Aorta (tissue), 5 donors: ENCODE data around the gene ODC1. TPM values are rescaled to one million over a fixed set of nuclear protein-coding genes. Genes with fewer than 3 reads are reported as not detected.
A peak's percentile ranks its signal among the peaks of the same experiment; 100 is the strongest.

Source experiments
- ATAC-seq: fragments of 200-7000 bp; cut with Tn5 transposase; one replicate; pipeline ENCODE4 v1.9.1; 2022; ENCODE audit warnings: moderate library complexity; ENCODE audit not compliant: low FRiP score
- DNase-seq, 2 donors: peaks; one replicate each; pipeline ENCODE4 v3.0.0-alpha.2; 2020
- H3K27ac ChIP-seq, 2 donors: one replicate each; pipeline ENCODE4 v1.5.1; 2013; ENCODE audit warnings: low read length in 2 of 2, mild to moderate bottlenecking in 2 of 2, moderate library complexity in 2 of 2, control low read depth in 1 of 2, inconsistent platforms in 1 of 2, low read depth in 1 of 2
- H3K27me3 ChIP-seq, 2 donors: one replicate each; pipeline ENCODE4 v1.6.1; 2013; ENCODE audit warnings: control low read depth in 1 of 2, low read length in 1 of 2, mild to moderate bottlenecking in 1 of 2, moderate library complexity in 1 of 2; ENCODE audit not compliant: insufficient read depth in 2 of 2, control insufficient read depth in 1 of 2
- H3K36me3 ChIP-seq, 2 donors: one replicate each; pipeline ENCODE4 v1.6.1; 2013; ENCODE audit warnings: control low read depth in 1 of 2, low read length in 1 of 2, mild to moderate bottlenecking in 1 of 2; ENCODE audit not compliant: insufficient read depth in 2 of 2, control insufficient read depth in 1 of 2
- H3K4me1 ChIP-seq, 2 donors: one replicate each; pipeline ENCODE4 v1.6.1; 2013; ENCODE audit warnings: low read length in 2 of 2, control low read depth in 1 of 2, mild to moderate bottlenecking in 1 of 2, moderate library complexity in 1 of 2; ENCODE audit not compliant: insufficient read depth in 2 of 2, control insufficient read depth in 1 of 2
- H3K4me3 ChIP-seq, 2 donors: one replicate each; pipeline ENCODE4 v1.5.1; 2013; ENCODE audit warnings: low read length in 2 of 2, control low read depth in 1 of 2, mild to moderate bottlenecking in 1 of 2
- H3K9me3 ChIP-seq: one replicate; pipeline ENCODE4 v1.6.1; 2013; ENCODE audit warnings: mild to moderate bottlenecking, low read length; ENCODE audit not compliant: control insufficient read depth
- WGBS, 2 donors: extraction: QIAGEN DNeasy Blood & Tissue Kit; methylation state at CpG; one replicate each; pipeline ENCODE4 v1.1.7; 2013; 5-methylcytosine and 5-hydroxymethylcytosine counted together
- intact Hi-C, 2 donors: fragments of 100-400 bp; cut with DNase I; formaldehyde crosslinking; loops; one replicate each; pipeline versions ENCODE4 v1.14.2 to v1.15.0; 2022
- polyA plus RNA-seq, 2 donors: library from polyadenylated mRNA; stranded (reverse); fragments of 200-250 nt; gene quantifications; one replicate each; pipeline ENCODE4 v1.2.3, GENCODE V29; 2013
- total RNA-seq, 2 donors: library from RNA; stranded (reverse); fragmentation: NEBNext Ultra II Directional; extraction: Animal tissue kit (Norgen Biotek cat#: 25700); gene quantifications; one replicate each; pipeline ENCODE4 v1.2.1, GENCODE V29; 2021
- donor health status: healthy with polysubstance abuse.
- donor health status: Bipolar disorder and iron deficiency.
- donor health status: DM: no; HTN: no; CAD: no.
- donor health status: DM: no; HTN: no; CAD: no.
- donor health status: DM: yes; HTN: yes; CAD: no.

ODC1 gene
- total and polyA plus RNA-seq, 4 donors = 21.3 to 46.1 (median 38.7) TPM

DNA sequence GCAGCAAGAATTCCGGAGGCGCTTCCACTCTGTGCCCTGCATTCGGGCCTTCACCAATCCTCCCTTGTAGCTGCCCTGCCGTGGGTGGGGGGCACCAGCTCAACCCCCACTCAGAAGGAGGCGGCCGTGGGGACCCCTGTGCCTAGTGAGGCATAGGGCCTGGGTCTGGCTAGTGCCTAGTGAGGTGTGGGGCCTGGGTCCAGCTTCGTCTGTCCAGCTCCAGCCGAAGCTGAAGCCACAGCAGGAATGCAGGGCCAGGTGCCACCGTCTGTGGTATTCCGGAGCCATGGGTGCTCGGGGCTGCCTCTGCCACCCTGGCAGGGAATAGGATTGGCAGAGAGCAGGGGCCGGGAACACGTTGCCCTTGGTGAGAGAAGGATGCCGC is 12.3 kb downstream of the ODC1 start:
- DNase-seq = no peak
- Histone ChIP-seq H3K36me3 (no peaks in the 10 kb centered on the region), H3K4me3 (no peak overlapping the region), H3K9me3 (no peaks in the 10 kb centered on the region), H3K4me1 (no peaks in the 10 kb centered on the region), H3K27me3 (no peaks in the 10 kb centered on the region), H3K27ac (no peak overlapping the region)
- 85 to 89% methylated on average over 14 of the region's 14 CpGs for WGBS, 2 donors
- intact Hi-C loops = loop anchor here (2.0 to 5.0 kb wide), 2 partner anchors 311 to 364 kb away; no protein-coding TSS in a partner anchor
- no peak for ATAC-seq

DNA sequence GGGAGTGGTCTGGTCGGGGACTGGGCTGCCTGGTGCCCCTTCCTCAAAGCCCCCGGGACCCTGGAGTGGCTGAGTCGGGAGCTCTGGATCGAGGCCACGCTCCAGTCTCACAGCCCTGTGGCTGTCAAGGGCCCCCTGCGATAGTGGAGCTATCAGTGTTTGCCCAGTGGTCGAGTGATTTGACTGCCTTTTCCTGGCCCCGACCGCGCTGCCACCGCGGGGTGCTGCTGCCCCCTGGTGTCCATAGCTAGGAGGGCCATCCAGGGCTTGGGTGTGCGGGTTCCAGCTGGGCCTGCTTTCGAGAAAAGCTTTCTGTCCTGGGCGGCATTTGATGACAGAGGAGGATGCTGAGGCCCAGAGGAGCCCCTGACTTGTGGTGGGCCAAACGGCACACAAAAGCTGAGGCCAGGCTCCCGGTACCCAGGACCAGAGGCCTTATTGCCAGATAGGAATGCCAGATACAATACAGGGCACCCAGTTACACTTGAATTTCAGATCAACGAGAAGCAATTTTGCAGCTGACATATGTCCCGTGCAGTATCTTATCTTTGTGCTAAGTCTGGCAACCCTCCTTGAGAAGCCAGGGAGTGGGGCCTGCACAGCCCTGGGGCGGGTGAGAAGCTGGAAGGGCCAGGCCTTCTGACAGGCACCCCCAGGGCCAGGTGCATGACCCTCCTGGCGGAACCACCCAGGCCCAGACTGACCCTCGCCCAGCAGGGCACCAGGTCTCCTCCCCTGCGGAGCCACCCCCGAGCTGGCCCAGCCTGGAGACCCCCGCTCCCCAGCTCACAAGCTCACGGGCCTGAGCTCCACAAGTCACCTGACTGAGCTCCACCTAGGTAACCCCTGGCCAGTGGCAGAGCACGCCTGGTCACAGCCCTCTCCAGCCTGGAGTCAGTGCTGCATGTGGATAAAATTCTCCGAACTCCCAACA is 13.0 kb downstream of the ODC1 start:
- Histone ChIP-seq H3K27me3 (no peaks in the 10 kb centered on the region), H3K4me3 (no peak overlapping the region), H3K9me3 (no peaks in the 10 kb centered on the region), H3K4me1 (no peaks in the 10 kb centered on the region), H3K36me3 (no peaks in the 10 kb centered on the region), H3K27ac (no peak overlapping the region)
- ATAC-seq (peak; percentile 84), DNase-seq (peak; percentile 81 to 92)
- 37 to 39% methylated on average over 28 of the region's 28 CpGs for WGBS, 2 donors
- intact Hi-C loops = loop anchor here (2.0 to 5.0 kb wide), 2 partner anchors 310 to 363 kb away; no protein-coding TSS in a partner anchor

DNA sequence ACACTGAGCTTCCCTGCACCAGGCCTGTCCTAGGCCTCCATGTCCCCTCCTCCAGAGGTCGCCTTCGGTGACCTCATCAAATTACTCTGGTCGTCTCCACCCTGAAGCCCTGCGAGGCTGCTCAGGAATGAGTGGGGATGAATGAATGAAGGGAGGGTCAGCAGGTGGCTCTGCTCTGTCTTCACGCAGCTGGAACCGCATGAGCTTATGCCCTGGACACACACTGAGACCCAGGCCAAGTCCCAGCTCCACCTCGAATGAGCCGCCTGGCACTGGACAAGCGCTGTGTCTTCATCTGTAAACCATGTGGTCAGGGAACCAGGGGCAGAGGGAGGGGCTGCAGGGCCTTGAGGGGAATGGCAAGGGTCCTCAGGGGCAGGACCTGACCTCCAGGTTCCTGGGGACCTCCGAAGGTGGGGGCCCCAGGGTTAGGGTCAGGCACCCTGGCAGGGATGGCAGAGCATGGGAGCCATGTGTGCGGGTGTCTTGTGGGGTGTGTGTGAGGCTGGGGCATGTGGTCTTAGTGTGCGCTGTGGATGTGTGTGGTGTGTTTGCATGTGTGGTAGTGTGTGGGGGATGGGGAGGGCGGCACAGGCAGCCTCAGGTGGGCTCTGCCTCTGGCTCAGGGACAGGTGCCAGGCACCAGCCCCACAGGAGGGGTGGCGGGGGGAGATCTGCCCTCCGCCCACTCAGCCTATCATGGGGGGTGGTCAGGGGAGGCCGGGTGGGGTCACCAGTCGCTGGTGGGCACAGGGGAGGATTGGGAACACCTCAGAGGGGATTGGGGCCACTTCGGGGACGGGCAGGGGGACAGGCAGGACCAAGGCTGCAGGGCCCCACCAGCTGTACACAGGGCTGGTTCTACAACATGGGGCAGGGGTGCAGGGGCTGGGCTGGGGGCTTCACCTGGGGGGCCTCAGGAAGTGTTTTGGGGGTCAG is 13.9 kb downstream of the ODC1 start:
- H3K9me3 ChIP-seq = no peaks in the 10 kb centered on the region
- DNase-seq (no peak), ATAC-seq (no peak)
- WGBS, 2 donors = 78 to 79% methylated on average over 18 to 19 of the region's 19 CpGs
- no peaks in the 10 kb centered on the region for H3K36me3 ChIP-seq
- no peak overlapping the region for H3K4me3 ChIP-seq
- H3K4me1 ChIP-seq = no peaks in the 10 kb centered on the region
- H3K27ac ChIP-seq = no peak overlapping the region
- intact Hi-C loops = loop anchor here (2.0 to 5.0 kb wide), 2 partner anchors 309 to 362 kb away; no protein-coding TSS in a partner anchor
- no peaks in the 10 kb centered on the region for H3K27me3 ChIP-seq

DNA sequence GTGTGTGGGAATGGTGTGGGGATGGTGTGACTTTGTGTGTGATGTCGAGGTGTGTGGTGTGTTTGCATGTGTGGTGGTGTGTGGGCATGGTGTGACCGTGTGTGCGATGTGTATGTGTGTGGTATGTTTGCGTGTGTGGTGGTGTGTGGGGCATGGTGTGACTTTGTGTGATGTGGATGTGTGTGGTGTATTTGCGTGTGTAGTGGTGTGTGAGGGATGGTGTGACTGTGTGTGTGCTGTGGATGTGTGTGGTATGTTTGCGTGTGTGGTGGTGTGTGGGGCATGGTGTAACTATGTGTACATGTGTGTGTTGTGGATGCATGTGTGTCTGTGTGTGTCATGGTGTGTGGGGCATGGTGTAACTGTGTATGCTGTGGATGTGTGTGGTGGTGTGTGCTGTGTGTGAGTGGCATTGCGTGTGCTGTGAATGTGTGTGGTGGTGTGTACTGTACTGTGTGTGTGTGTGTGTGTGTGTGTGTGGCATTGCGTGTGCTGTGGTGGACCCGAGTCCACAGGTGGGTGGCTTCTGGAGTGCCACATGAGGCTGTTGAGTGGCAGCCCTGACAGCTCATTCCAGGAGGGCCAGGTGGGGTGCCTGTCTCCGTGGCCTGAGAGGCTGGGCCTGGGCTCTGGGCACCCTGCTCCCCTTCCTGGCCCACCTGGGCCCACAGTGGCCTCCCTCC is 14.7 kb downstream of the ODC1 start:
- Histone ChIP-seq H3K27me3 (no peaks in the 10 kb centered on the region), H3K4me1 (no peaks in the 10 kb centered on the region), H3K36me3 (no peaks in the 10 kb centered on the region), H3K27ac (no peak overlapping the region), H3K9me3 (no peaks in the 10 kb centered on the region), H3K4me3 (no peak overlapping the region)
- DNase-seq (no peak), ATAC-seq (no peak)
- intact Hi-C loops = loop anchor here in 1 of 2 donors (5.0 kb wide), 1 partner anchor 361 kb away; no protein-coding TSS in a partner anchor
- 91 to 92% methylated on average over 10 of the region's 10 CpGs for WGBS, 2 donors

DNA sequence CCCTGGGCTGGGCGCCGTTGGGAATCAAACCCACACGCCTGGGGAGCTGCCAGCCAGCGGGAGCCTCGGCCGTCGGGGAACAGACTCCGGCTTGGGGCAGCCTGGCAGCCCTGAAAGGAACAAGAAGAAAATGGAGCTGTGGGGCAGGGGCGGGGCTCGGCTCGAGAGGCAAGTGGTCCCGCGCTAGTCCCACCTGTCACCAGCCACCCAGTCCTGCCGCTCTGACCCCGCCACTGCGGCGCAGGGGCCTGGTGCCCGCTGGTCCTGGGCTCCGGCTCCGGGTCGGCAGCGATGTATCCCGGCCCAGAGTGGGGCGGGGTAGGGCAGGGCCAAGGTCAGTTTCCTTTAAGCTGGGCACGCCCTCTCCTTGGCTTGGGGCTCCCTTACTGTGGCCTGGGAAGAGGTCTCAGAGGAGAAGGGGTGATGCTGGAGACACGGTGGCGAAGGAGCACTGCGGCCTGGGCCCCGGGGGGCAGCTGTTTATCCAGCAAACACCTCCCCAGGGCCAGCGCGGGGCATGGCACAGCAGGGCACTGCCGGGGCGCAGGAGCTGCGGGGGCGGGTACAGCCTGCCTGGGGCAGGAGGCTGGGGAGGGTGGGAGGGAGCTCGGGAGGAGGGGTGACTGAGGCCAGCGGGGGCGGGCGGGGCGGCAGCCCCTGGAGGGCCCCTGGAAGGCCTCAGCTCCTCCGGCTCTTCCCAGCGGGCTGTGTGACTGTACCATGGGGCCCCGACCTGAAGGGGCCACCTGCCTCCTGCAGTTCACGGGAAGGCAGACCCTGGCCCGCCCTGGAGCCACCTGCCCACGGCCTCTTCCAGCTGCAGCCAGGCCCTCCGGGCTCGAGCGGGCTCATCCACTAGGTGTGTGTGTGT is 15.6 kb downstream of the ODC1 start:
- intact Hi-C loops = loop anchor here in 1 of 2 donors (5.0 kb wide), 1 partner anchor 360 kb away; no protein-coding TSS in a partner anchor
- Histone ChIP-seq H3K27ac (no peak overlapping the region), H3K27me3 (no peaks in the 10 kb centered on the region), H3K9me3 (no peaks in the 10 kb centered on the region), H3K4me3 (no peak overlapping the region), H3K36me3 (no peaks in the 10 kb centered on the region), H3K4me1 (no peaks in the 10 kb centered on the region)
- 37 to 42% methylated on average over 41 to 49 of the region's 49 CpGs for WGBS, 2 donors
- no peak for DNase-seq
- ATAC-seq = peak; percentile 47

DNA sequence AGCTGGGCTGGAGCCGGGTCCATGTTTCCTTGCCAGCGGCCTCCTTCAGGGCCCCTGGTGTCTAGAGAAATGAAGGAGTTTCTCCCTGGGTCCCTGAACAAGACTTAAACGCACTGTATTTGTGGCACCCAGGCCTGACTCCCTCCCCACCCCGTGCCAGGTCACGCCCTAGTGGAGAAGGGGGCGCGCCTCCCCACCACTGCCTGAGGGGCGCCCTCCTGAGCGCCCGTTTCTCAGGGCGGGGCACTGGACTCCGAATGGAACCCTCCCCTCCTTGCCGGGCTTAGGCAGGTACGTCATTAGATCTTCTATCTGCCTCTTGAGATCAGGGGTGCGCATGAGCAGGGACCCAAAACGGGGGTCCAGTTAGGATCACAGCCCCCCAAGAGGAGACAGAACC is 16.3 kb downstream of the ODC1 start:
- no peak for DNase-seq
- 87 to 91% methylated on average over 15 to 16 of the region's 16 CpGs for WGBS, 2 donors
- no peak for ATAC-seq
- no peaks in the 10 kb centered on the region for H3K36me3 ChIP-seq
- intact Hi-C loops = loop anchor here in 1 of 2 donors (5.0 kb wide), 1 partner anchor 359 kb away; no protein-coding TSS in a partner anchor
- no peaks in the 10 kb centered on the region for H3K9me3 ChIP-seq
- H3K27me3 ChIP-seq = no peaks in the 10 kb centered on the region
- no peak overlapping the region for H3K4me3 ChIP-seq
- no peak overlapping the region for H3K27ac ChIP-seq
- no peaks in the 10 kb centered on the region for H3K4me1 ChIP-seq

DNA sequence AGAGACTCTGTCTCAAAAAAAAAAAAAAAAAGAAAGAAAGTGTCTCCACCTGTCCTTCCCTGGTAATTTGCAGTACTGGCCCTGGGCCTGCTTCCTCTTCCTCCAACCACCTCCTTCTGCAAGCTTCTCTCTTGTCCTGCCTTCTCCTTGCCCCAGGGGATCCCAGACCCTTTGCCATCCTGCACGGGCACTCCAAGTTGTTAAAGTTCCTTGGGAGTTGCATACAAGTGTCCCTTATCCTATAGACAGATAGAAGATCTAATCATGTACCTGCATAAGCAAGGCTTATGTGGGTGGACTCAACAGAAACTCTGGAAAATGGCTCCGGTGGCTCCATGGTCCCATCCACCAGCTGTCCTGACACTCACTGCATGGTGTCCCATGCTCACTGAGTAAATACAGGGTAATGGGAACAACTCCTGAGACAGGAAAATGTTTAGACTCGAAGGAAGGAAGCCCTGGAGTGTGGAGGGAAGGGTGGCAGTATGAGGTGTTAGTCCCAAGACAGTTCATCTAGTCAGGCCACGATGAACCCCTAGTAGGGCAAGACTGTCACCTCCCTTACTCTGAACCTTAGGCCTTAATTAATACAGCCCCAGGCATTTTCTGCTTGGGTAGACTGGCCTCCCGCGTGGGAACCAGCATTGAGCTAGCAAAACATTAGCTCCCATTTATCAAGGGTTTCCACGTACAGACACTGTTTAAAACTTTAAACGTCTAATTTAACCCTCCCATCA is 17.1 kb downstream of the ODC1 start:
- WGBS, 2 donors = 87 to 92% methylated on average over 8 of the region's 8 CpGs
- intact Hi-C loops = loop anchor here in 1 of 2 donors (5.0 kb wide), 1 partner anchor 359 kb away; no protein-coding TSS in a partner anchor
- ATAC-seq (no peak), DNase-seq (no peak)
- H3K27ac ChIP-seq = no peak overlapping the region
- peaks cover 0 to 1% of the 10 kb centered on the region in 2 donors for H3K36me3 ChIP-seq
- no peaks in the 10 kb centered on the region for H3K9me3 ChIP-seq
- no peaks in the 10 kb centered on the region for H3K27me3 ChIP-seq
- no peaks in the 10 kb centered on the region for H3K4me1 ChIP-seq
- H3K4me3 ChIP-seq = no peak overlapping the region
